HG03060 (cell line): ENCODE data around the gene NIPBL.

Source experiments
- ATAC-seq: cut with Tn5 transposase; IDR thresholded peaks from one replicate; pipeline ENCODE4 v1.9.1; 2021; ENCODE audit warnings: low read depth, moderate number of reproducible peaks; ENCODE audit not compliant: unreplicated experiment

NIPBL gene

DNA sequence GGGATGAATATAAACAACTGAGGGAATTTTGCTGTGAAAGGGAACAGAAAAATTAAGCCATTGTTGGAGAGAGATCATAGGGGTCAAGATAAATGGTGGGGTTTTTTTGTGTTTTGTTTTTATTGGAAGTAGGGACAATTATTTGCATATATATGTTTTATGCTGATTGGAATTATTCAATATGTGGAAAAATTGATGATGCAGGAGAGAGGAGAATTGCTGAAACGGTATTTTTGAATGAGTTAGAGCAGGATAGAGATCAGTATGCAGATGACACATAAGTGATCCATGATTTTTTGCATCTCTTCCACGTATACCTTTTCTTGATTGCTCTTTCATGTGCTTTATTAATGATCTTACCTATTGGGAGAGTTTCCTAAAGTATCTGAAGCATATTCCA, 67.5 kb downstream of the NIPBL start:
- ATAC-seq: no peak

DNA sequence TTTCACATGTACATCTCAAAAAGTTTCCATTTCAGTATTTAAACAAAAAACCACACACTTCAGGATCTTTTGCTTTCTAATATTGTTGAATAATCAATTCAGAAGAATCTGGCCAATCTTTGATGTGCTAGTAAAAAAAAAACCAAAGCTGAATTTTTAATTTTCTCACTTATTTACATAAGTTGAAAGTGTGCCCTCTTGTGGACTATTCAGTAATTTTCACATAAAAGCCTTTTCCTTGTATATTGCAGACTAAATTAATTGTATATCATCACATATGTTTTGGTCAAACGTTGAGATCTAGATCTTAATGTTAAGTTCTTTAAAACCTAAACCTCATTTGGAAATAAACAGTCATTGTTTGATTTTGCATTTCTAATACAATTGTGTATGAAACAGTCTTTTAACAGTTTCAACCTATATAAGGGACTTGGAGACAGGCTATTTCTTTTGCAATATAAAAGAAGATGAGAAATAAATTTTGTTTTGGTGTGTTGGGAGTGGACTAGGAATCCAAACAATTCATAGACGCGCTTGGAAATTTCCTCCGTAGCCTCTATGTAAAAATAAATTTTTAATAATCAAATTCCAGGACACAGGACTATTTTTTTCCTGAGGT, 68.1 kb downstream of the NIPBL start:
- ATAC-seq: no peak

GRCh38 chr5:36945687-36946086, 69.1 kb downstream of the NIPBL start:
- no peak for ATAC-seq

DNA sequence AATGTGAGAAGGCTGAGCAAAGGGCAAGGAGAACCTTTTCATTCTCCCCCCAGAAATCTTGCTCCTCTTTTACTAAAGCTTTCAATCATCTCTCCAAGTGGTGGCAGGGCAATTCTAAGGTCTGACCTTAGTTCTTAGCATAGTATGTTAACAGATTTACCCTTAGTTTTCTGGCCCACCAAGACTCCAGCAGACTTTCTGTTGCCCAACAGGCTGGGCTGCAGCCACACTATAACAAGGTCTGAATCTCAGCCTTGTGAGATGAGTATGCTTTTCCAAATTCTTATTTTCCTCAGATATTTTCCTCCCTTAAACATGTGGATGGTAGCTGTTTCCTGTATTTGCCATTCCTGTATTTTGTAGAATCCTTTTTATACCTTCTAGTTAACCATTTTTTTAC, 69.5 kb downstream of the NIPBL start:
- ATAC-seq: no peak

GRCh38 chr5:36948041-36948440, 71.5 kb downstream of the NIPBL start:
- no peak for ATAC-seq

DNA sequence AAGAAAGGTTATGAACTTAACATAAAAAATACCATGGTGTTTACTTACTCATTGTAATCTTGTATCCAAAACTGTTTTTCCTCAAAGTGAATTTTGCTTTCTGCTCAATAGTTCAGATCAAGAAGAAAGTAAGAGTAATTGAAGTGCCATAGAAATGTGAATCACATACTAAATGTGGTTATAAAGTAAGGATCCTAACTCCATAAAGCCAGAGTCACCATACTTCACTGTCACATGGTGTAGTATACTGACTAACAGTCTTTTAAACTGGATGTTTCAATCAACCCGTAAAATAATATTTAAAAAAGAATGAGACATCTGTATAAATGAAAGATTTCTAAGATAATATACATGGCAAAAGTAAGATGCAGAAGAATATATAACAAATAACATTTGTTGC, 72.1 kb downstream of the NIPBL start:
- no peak for ATAC-seq

- ATAC-seq: no peak
These were observed 73.0 kb downstream of the NIPBL start for GRCh38 chr5:36949593-36949992.

- no peak for ATAC-seq
These were observed 74.3 kb downstream of the NIPBL start for GRCh38 chr5:36950586-36951457.

DNA sequence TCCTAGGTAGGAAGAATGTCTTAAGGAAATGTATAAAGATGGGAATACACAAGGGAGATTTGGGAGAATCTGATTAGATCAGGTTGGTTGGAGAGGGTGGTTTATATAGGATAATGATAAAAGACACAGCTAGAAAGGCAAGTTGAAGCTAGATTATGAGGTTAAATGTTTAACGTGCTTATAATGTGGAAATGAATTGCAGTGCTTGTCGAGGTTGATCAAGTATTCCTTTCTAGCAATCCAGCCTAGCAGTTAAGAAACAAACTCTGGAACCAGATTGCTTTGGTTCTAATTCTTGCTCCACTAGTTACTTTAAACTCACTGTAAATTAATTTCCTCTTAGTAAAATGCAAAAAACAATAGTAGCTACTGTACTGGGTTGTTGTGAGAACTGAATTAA, 76.5 kb downstream of the NIPBL start:
- ATAC-seq: no peak

DNA sequence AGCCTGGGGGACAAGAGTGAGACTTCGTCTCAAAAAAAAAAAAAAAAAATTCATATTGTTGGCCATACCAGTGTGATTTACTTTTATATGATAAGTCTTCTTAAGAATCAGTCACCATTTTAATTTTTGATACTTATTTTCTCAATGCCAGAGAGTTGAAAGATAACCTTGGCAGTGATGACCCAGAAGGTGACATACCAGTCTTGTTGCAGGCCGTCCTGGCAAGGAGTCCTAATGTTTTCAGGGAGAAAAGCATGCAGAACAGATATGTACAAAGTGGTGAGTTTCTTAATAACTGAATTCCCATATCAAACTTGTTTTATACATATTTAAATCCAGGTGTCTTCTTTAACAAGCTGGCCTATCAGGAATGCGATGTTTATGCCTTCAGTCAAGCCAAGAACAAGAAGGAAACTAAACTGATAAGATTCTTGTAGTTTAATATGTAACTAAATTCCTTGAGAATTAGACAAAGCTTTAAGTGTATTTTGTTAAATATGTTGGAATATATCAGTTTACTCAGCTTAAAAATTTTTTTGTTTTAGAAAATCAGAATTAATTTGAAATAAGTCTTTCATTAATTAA, 81.5 kb downstream of the NIPBL start:
- ATAC-seq: no peak

DNA sequence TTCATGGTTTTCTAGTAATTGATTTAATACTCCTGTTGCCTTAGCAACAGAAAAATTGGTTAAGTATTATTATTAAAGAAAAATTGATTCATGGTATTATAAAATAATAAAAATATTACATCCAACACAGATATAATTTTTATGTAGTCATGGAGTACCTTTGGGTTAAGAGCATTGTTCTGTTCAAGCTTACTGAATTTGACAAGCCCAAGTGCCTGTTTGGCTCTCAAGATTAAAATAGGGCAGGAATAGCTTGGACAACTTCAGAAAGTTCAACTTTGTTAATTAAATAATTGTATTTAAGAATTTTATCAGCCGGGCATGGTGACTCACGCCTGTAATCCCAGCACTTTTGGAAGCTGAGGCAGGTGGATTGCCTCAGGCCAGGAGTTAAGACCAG, 82.0 kb downstream of the NIPBL start:
- ATAC-seq: no peak

GRCh38 chr5:36965179-36965578, 88.6 kb downstream of the NIPBL start:
- ATAC-seq: no peak

DNA sequence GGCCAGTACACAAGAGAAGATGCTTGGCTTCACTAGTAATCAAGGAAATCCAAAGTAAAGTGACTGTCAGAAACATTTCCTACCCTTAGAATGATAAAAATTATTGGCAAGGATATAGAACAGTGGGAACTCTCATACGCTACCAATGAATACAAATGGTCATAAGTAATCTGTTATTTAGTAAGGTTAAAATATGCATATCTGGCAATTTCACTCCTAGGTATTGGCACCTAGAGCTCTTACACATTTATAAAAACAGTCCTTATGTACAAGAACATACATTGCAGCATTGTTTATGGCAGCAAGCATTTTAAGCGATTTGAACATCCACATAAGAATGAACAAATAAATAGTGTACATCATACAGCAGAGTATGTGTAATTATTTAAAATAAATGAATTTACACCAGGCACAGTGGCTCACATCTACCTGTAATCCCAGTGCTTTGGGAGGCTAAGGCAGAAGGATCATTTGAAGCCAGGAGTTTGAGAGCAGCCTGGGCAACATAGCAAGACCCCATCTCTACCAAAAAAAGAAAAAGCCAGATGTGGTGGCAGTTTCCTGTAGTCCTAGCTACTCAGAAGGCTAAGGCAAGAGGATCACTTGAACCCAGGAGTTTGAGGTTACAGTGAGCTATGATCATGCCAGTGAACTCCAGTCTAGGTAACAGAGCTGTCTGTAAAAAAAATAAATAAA, 93.3 kb downstream of the NIPBL start:
- ATAC-seq: no peak

GRCh38 chr5:36978196-36978595, 101.6 kb downstream of the NIPBL start:
- ATAC-seq: no peak

- ATAC-seq: no peak
These were observed 105.6 kb downstream of the NIPBL start for GRCh38 chr5:36982146-36982545.

- no peak for ATAC-seq
These were observed 108.8 kb downstream of the NIPBL start for GRCh38 chr5:36985387-36985786.

GRCh38 chr5:36988396-36988795, 111.8 kb downstream of the NIPBL start:
- ATAC-seq: no peak

DNA sequence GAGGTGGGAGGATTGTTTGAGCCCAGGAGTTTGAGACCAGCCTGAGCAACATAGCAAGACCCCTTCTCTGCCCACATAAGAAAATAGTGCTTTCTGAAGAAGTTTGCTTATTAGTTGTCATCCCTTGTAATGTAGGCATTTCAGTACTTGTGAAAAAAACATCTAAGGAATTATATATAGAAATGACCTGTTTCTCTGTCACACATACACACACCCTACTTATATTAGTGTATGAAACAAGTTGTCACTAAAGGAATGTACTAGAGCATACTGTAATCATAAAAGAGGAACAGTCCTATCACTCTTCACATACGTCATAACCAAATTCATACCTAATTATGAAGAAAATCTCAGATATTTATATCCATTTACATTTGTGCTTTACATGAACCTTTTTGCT, 122.0 kb downstream of the NIPBL start:
- ATAC-seq: no peak

DNA sequence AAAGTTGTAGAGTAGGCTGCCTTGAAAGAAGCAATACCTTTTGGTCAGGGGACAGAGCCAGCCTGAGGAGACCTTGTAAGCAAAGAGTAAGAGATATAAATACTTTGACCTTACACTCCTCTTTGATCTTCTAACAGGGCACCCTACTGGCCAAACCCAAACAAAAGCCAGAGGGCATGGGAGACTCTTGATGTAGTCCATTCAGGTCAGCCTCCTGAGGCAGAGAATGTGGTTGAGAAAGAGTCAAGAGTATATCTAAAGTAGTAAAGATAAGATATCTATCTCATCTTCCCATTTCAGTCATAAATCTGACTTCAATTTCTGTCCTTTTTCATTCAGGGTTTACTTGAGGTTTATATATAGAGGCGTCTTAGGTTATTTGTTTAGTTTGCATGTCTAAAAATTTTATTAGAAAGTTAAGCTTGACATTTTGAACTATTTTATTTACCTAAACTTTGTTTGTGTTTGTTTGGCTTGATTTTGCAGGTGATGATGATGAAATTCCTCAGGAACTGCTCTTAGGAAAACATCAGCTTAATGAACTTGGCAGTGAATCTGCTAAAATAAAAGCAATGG, 125.7 kb downstream of the NIPBL start:
- no peak for ATAC-seq

- no peak for ATAC-seq
These were observed 128.7 kb downstream of the NIPBL start for GRCh38 chr5:37005252-37005651.
